ENCODE measurements around the gene SPTBN4.
"Not testable (repeated sequence)": the region's sequence is repeated elsewhere in the genome, so short reads cannot be mapped to it uniquely, and the experiment has no call there.

Gene SPTBN4

DNA sequence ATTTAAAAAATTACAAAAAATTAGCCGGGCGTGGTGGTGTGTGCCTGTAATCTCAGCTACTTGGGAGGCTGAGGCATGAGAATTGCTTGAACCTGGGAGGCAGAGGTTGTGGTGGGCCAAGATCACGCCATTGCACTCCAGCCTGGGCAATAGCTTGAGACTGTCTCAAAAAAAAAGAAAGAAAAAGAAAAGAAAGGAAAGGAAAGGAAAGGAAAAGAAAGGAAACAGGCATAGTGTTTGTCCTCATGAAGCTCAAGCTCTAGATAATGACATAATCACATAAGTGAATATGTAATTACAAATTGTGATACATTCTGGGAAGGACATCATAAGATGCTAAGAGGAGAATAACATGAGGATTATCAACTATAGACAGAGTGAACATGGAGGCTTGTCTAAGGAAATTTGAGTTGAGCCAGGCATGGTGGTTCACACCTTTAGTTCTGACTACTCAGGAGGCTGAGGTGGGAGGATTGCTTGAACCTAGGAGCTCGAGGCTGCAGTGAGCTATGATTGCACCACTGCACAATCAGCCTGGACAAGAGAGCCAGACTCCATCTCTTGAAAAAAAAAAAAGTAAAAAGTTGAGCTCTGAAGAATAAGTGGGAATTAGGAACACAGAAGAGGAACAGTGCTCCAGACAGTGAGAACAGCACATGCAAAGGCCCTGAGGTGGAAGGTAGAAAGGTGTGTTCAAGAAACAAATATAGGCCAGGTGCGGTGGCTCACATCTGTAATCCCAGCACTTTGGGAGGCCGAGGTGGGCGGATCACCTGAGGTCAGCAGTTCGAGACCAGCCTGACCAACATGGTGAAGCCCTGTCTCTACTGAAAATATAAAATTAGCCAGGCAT lies 34.1 kb downstream of the SPTBN4 start:
- not testable (repeated sequence) for H3K36me3 ChIP-seq (ENCODE audit: insufficient read depth, low read length); H3K27me3 ChIP-seq (ENCODE audit: control insufficient read depth in 1 of 2, insufficient read depth in 2 of 2, low read length in 2 of 2); H3K4me3 ChIP-seq (ENCODE audit: low read depth in 1 of 2, low read length in 2 of 2); H3K9me3 ChIP-seq (ENCODE audit: low read length); H3K4me1 ChIP-seq (ENCODE audit: insufficient read depth, low read length); H3K9ac ChIP-seq (ENCODE audit: low read length); H3K27ac ChIP-seq (ENCODE audit: low read depth, low read length)

DNA sequence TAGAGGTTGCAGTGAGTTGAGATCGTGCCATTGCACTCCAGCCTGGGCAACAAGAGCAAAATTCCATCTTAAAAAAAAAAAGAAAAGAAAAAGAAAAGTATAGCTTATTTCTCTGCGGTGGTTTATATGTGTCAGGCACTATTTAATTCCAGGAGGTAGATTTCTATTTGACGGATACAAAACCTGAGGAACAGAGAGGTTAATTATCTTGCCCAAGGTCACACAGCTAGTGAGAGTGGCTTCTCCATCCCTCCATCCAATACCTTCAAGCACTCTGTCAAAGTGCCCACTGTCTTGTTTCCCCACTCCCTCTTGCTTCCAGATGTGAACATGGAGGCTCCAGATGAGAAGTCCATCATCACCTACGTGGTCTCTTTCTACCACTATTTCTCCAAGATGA lies 34.8 kb downstream of the SPTBN4 start:
- no peak overlapping the region for H3K4me3 ChIP-seq (ENCODE audit: low read depth in 1 of 2, low read length in 2 of 2)
- no peaks in the 10 kb centered on the region for H3K4me1 ChIP-seq (ENCODE audit: insufficient read depth, low read length)
- H3K27me3 ChIP-seq (ENCODE audit: control insufficient read depth in 1 of 2, insufficient read depth in 2 of 2, low read length in 2 of 2) = no peaks in the 10 kb centered on the region
- H3K36me3 ChIP-seq (ENCODE audit: insufficient read depth, low read length) = no peaks in the 10 kb centered on the region
- H3K9me3 ChIP-seq (ENCODE audit: low read length) = no peaks in the 10 kb centered on the region
- no peak overlapping the region for H3K9ac ChIP-seq (ENCODE audit: low read length)
- H3K27ac ChIP-seq (ENCODE audit: low read depth, low read length) = no peak overlapping the region

DNA sequence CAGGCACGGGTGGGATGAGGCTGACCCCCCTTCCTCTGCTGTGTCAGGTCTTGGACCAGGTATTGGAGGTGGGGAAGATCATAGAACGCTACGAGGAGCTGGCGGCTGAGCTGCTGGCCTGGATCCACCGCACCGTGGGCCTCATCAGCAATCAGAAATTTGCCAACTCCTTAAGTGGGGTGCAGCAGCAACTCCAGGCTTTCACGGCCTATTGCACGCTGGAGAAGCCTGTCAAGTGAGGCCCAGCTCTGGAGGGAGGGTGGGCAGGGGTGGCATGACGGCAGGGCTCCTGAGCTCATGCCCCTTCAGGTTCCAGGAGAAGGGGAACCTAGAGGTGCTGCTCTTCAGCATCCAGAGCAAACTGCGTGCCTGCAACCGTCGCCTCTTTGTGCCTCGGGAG lies 35.3 kb downstream of the SPTBN4 start:
- H3K4me1 ChIP-seq (ENCODE audit: insufficient read depth, low read length) = no peaks in the 10 kb centered on the region
- H3K36me3 ChIP-seq (ENCODE audit: insufficient read depth, low read length) = no peaks in the 10 kb centered on the region
- H3K27ac ChIP-seq (ENCODE audit: low read depth, low read length) = no peak overlapping the region
- no peaks in the 10 kb centered on the region for H3K9me3 ChIP-seq (ENCODE audit: low read length)
- no peak overlapping the region for H3K4me3 ChIP-seq (ENCODE audit: low read depth in 1 of 2, low read length in 2 of 2)
- H3K9ac ChIP-seq (ENCODE audit: low read length) = no peak overlapping the region
- no peaks in the 10 kb centered on the region for H3K27me3 ChIP-seq (ENCODE audit: control insufficient read depth in 1 of 2, insufficient read depth in 2 of 2, low read length in 2 of 2)

DNA sequence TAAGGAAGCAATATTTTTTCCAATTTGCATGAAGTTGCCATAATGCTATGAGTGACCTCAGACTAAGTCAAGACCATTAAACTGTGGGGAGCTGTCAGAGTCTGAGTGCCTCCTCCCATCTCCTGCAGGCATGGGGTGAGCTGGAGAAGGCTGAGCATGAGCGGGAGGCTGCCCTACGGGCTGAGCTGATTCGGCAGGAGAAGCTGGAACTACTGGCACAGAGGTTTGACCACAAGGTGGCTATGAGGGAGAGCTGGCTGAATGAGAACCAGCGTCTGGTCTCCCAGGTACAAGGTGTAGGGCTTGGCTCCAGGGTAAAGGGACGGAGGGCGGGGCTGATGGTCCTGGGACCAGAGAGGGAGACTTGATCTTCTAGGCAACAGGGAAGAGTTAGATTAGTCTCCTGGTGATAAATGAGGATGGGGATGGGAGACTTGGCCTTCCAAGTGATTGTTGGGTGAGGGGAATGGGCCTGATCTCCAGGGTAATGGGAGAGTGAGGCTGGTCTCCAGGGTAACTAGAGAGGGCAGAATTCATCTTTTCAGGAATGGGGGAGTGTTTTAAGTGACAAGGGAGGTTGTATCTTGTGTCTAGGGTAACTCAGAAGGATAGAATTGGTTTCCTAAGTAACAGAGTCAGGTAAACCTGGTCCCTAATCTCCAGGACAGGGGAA lies 36.0 kb downstream of the SPTBN4 start:
- Histone ChIP-seq H3K9me3 (ENCODE audit: low read length) (no peaks in the 10 kb centered on the region), H3K27ac (ENCODE audit: low read depth, low read length) (no peak overlapping the region), H3K4me3 (ENCODE audit: low read depth in 1 of 2, low read length in 2 of 2) (no peak overlapping the region), H3K36me3 (ENCODE audit: insufficient read depth, low read length) (no peaks in the 10 kb centered on the region), H3K9ac (ENCODE audit: low read length) (no peak overlapping the region), H3K27me3 (ENCODE audit: control insufficient read depth in 1 of 2, insufficient read depth in 2 of 2, low read length in 2 of 2) (no peaks in the 10 kb centered on the region), H3K4me1 (ENCODE audit: insufficient read depth, low read length) (no peaks in the 10 kb centered on the region)

DNA sequence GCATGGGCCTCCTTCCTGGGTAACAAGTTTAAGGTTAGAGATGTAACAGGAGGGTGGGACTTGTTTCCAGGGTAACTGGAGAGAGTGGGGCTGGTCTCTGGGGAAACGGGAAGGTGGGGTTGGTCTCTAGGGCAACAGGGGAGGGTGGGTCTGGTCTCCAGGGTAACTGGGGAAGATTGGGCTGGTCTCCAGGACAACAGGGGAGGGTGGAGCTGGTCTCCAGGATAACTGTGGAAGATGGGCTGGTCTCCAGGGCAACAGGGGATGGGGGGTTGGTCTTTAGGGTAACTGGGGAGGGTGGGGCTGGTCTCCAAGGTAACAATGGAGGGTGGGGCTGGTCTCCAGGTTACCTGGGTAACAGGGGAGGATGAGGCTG lies 36.5 kb downstream of the SPTBN4 start:
- Histone ChIP-seq H3K36me3 (ENCODE audit: insufficient read depth, low read length) (no peaks in the 10 kb centered on the region), H3K27me3 (ENCODE audit: control insufficient read depth in 1 of 2, insufficient read depth in 2 of 2, low read length in 2 of 2) (no peaks in the 10 kb centered on the region), H3K9me3 (ENCODE audit: low read length) (no peaks in the 10 kb centered on the region), H3K4me3 (ENCODE audit: low read depth in 1 of 2, low read length in 2 of 2) (no peak overlapping the region), H3K27ac (ENCODE audit: low read depth, low read length) (no peak overlapping the region), H3K4me1 (ENCODE audit: insufficient read depth, low read length) (no peaks in the 10 kb centered on the region), H3K9ac (ENCODE audit: low read length) (no peak overlapping the region)

DNA sequence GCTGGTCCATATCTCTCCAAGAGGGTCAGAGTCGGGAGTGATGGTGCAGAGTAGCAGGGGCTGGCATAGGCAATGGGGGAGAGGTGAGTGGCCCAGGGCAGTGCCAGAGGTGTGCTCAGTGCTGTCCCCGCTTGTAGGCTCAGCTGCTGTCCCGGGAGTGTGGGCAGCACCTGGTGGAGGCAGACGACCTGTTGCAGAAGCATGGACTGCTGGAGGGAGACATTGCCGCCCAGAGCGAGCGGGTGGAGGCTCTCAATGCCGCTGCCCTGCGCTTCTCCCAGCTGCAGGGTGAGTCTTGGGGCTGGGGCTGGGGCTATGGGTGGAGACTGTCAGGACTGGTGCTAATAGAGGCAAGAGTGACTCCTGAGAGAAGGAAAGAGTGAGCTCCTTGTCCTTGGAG lies 39.3 kb downstream of the SPTBN4 start:
- Histone ChIP-seq H3K9me3 (ENCODE audit: low read length) (no peaks in the 10 kb centered on the region), H3K4me1 (ENCODE audit: insufficient read depth, low read length) (no peaks in the 10 kb centered on the region), H3K9ac (ENCODE audit: low read length) (no peak overlapping the region), H3K36me3 (ENCODE audit: insufficient read depth, low read length) (no peaks in the 10 kb centered on the region), H3K27ac (ENCODE audit: low read depth, low read length) (no peak overlapping the region), H3K4me3 (ENCODE audit: low read depth in 1 of 2, low read length in 2 of 2) (no peak overlapping the region), H3K27me3 (ENCODE audit: control insufficient read depth in 1 of 2, insufficient read depth in 2 of 2, low read length in 2 of 2) (no peaks in the 10 kb centered on the region)

DNA sequence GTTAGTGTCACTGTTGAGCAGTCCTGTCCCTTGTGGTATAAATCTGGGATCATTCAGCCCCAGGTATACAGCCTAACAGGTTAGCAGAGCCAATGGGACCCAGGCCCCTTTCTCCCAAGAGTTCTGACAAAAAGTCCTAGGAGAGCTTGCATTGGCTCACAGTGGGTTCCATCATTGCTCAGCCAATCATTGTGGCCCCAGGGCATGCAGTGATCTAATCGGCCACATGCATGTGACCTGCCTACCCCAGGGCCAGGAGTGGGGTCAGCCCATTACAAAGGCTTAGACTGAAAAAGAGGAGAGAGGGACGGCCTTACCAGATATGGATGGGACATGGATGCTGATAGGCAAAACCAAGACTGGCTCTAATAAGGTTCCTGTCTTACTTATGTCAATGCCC lies 41.1 kb downstream of the SPTBN4 start:
- Histone ChIP-seq H3K4me1 (ENCODE audit: insufficient read depth, low read length) (no peaks in the 10 kb centered on the region), H3K27me3 (ENCODE audit: control insufficient read depth in 1 of 2, insufficient read depth in 2 of 2, low read length in 2 of 2) (peaks cover 0 to 5% of the 10 kb centered on the region in 2 donors), H3K9me3 (ENCODE audit: low read length) (no peaks in the 10 kb centered on the region)

DNA sequence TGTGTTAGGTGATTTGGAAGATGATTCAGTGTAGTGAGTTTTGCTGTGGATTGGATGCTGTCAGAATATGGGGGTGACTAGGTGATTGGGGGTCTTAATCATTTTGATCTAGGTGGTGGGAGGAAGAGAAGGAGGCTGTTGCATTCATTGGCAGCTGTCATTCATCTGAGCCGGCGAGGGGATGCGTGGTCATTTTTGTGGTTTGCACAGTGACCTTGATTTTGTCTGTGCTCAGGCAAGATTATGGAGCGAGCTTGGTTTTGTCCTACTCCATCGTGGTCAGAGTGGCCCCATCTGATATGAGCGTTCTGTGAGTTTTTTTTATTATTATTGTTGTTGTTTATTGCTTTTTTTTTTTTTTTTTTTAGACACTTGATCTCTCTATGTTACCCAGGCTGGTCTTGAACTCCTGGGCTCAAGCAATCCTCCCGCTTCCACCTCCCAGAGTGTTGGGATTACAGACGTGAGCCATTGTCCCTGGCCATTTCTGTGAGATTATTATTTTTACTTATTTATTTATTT lies 42.0 kb downstream of the SPTBN4 start:
- H3K4me1 ChIP-seq (ENCODE audit: insufficient read depth, low read length) = no peaks in the 10 kb centered on the region
- peaks cover 8 to 14% of the 10 kb centered on the region in 2 donors for H3K27me3 ChIP-seq (ENCODE audit: control insufficient read depth in 1 of 2, insufficient read depth in 2 of 2, low read length in 2 of 2)
- H3K4me3 ChIP-seq (ENCODE audit: low read depth in 1 of 2, low read length in 2 of 2) = no peak overlapping the region
- no peaks in the 10 kb centered on the region for H3K9me3 ChIP-seq (ENCODE audit: low read length)
- no peaks in the 10 kb centered on the region for H3K36me3 ChIP-seq (ENCODE audit: insufficient read depth, low read length)
- no peak overlapping the region for H3K9ac ChIP-seq (ENCODE audit: low read length)
- no peak overlapping the region for H3K27ac ChIP-seq (ENCODE audit: low read depth, low read length)

More for the DNA sequence above, 41.1 kb downstream of the SPTBN4 start:
- no peak overlapping the region for H3K9ac ChIP-seq (ENCODE audit: low read length)
- H3K27ac ChIP-seq (ENCODE audit: low read depth, low read length) = no peak overlapping the region
- H3K36me3 ChIP-seq (ENCODE audit: insufficient read depth, low read length) = no peaks in the 10 kb centered on the region
- H3K4me3 ChIP-seq (ENCODE audit: low read depth in 1 of 2, low read length in 2 of 2) = no peak overlapping the region

DNA sequence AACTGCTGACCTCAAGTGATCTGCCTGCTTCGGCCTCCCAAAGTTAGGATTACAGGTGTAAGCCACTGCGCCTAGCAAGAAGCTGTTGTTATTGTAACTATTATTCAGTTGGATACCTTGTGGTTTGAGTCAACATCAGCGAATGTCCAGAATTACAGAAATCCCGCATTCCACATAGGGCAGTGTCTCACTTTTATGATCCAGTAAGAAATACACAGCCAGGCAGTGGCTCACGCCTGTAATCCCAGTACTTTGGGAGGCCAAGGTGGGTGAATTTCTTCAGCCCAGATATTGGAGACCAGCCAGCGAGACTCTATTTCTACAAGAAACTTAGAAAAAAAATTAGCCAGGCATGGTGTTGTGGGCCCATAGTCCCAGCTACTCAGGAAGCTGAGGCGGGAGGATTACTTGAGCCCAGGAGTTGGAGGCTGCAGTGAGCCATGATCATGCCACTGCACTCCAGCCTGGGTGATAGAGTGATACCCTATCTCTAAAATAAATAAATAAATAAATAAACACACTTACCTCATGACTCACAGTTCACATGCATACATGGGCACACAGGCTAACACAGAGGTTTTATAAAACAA lies 43.8 kb downstream of the SPTBN4 start:
- Histone ChIP-seq H3K4me3 (ENCODE audit: low read depth in 1 of 2, low read length in 2 of 2) (no peak overlapping the region), H3K27me3 (ENCODE audit: control insufficient read depth in 1 of 2, insufficient read depth in 2 of 2, low read length in 2 of 2) (peaks cover 18 to 22% of the 10 kb centered on the region in 2 donors), H3K9ac (ENCODE audit: low read length) (no peak overlapping the region), H3K27ac (ENCODE audit: low read depth, low read length) (no peak overlapping the region), H3K36me3 (ENCODE audit: insufficient read depth, low read length) (no peaks in the 10 kb centered on the region), H3K9me3 (ENCODE audit: low read length) (no peaks in the 10 kb centered on the region), H3K4me1 (ENCODE audit: insufficient read depth, low read length) (no peaks in the 10 kb centered on the region)

DNA sequence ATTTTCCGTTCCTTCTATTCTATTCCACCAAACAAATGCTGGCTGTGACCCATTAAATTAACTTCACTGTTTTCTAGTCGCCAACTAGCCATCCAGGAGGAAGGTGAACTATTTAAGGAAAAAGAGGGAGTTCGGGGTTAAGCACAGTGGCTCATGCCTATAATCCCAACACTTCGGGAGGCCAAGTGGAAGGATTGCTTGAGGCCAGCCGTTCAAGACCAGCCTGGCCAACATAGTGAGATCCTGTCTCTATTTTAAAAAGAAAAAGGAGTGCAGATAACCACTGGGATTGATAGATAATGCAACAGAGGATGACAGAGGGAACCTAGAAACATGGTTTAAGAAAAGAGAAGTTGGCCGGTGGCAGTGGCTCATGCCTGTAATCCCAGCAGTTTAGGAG lies 44.7 kb downstream of the SPTBN4 start:
- no peak overlapping the region for H3K27ac ChIP-seq (ENCODE audit: low read depth, low read length)
- H3K36me3 ChIP-seq (ENCODE audit: insufficient read depth, low read length) = no peaks in the 10 kb centered on the region
- no peak overlapping the region for H3K4me3 ChIP-seq (ENCODE audit: low read depth in 1 of 2, low read length in 2 of 2)
- no peaks in the 10 kb centered on the region for H3K4me1 ChIP-seq (ENCODE audit: insufficient read depth, low read length)
- peaks cover 18 to 22% of the 10 kb centered on the region in 2 donors for H3K27me3 ChIP-seq (ENCODE audit: control insufficient read depth in 1 of 2, insufficient read depth in 2 of 2, low read length in 2 of 2)
- no peak overlapping the region for H3K9ac ChIP-seq (ENCODE audit: low read length)
- H3K9me3 ChIP-seq (ENCODE audit: low read length) = no peaks in the 10 kb centered on the region

DNA sequence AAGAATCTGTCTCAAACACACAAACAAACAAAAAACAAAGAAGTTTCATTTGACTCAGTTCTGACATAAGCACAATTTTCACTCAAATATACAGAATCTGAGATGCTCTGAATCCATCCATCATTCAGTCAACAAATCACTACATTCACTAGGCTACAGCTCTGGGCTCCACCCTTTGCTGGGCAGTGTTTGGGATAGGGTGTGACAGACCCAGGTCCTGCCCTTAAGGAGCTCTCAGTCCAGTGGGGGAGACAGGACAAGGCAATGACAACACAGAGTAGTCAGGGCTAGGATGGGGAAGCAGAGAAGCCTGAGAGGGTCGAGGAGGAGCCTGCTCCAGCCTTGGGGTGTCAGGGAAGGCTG lies 45.3 kb downstream of the SPTBN4 start:
- peaks cover 18 to 22% of the 10 kb centered on the region in 2 donors for H3K27me3 ChIP-seq (ENCODE audit: control insufficient read depth in 1 of 2, insufficient read depth in 2 of 2, low read length in 2 of 2)
- H3K4me3 ChIP-seq (ENCODE audit: low read depth in 1 of 2, low read length in 2 of 2) = no peak overlapping the region

More for the DNA sequence above, 45.3 kb downstream of the SPTBN4 start:
- H3K9ac ChIP-seq (ENCODE audit: low read length) = no peak overlapping the region
- no peak overlapping the region for H3K27ac ChIP-seq (ENCODE audit: low read depth, low read length)
- H3K4me1 ChIP-seq (ENCODE audit: insufficient read depth, low read length) = no peaks in the 10 kb centered on the region
- H3K9me3 ChIP-seq (ENCODE audit: low read length) = no peaks in the 10 kb centered on the region
- H3K36me3 ChIP-seq (ENCODE audit: insufficient read depth, low read length) = no peaks in the 10 kb centered on the region
